HFFc6 (cell line): ENCODE results near the gene CD3E. TPM values are rescaled to one million over a fixed set of nuclear protein-coding genes. Genes with fewer than 3 reads are reported as not detected.

Experiments used
- DNase-seq: peaks from one replicate; pipeline ENCODE4 v3.0.0-alpha.2; 2018
- H3K27ac Mint-ChIP-seq: 2 replicates; pipeline ENCODE4 v1.8.0; 2020; ENCODE audit warnings: mild to moderate bottlenecking, mixed read lengths
- H3K27me3 Mint-ChIP-seq: 2 replicates; pipeline ENCODE4 v1.8.0; 2021; ENCODE audit warnings: mild to moderate bottlenecking, moderate library complexity, mixed read lengths; ENCODE audit not compliant: insufficient read depth
- H3K36me3 Mint-ChIP-seq: 2 replicates; pipeline ENCODE4 v1.8.0; 2021; ENCODE audit warnings: low read depth, mixed read lengths
- H3K4me1 Mint-ChIP-seq: 2 replicates; pipeline ENCODE4 v1.8.0; 2020; ENCODE audit warnings: low read depth, mixed read lengths
- H3K4me3 Mint-ChIP-seq: 2 replicates; pipeline ENCODE4 v1.8.0; 2020; ENCODE audit warnings: mild to moderate bottlenecking, moderate library complexity, mixed read lengths
- H3K9me3 Mint-ChIP-seq: 2 replicates; pipeline ENCODE4 v1.8.0; 2020; ENCODE audit warnings: mild to moderate bottlenecking, mixed read lengths
- CTCF ChIP-seq: fragments of 200-600 bp; sonication (generic); IDR thresholded peaks from 2 replicates; pipeline ENCODE4 v1.5.0; 2021; ENCODE audit warnings: antibody characterized with exemption, mild to moderate bottlenecking
- total RNA-seq, 6 experiments: library from RNA; stranded (reverse); fragmentation: NEBNext Ultra II Directional; extraction: Animal tissue kit (Norgen Biotek cat#: 25700); gene quantifications; 2 replicates in 1 of 6; 3 replicates in 5 of 6; pipeline ENCODE4 v1.2.3, GENCODE V29; 2021

The CD3E gene
- total RNA-seq, 6 experiments from 2014 or later = not detected

- H3K27ac Mint-ChIP-seq = no peak overlapping the region
- no peaks in the 10 kb centered on the region for H3K36me3 Mint-ChIP-seq
- H3K27me3 Mint-ChIP-seq = peaks cover 14% of the 10 kb centered on the region; the same call in 1 of the 2 replicates
- no peak for DNase-seq
- H3K9me3 Mint-ChIP-seq = no peaks in the 10 kb centered on the region
- no peaks in the 10 kb centered on the region for H3K4me1 Mint-ChIP-seq
- H3K4me3 Mint-ChIP-seq = no peak overlapping the region
- TF ChIP-seq CTCF = no peak
These were observed 21.4 kb upstream of the CD3E start for GRCh38 chr11:118283037-118283636.

- H3K27ac Mint-ChIP-seq = no peak overlapping the region
- H3K27me3 Mint-ChIP-seq = peaks cover 14% of the 10 kb centered on the region; the same call in 1 of the 2 replicates
These were observed 20.7 kb upstream of the CD3E start for GRCh38 chr11:118283756-118284350.

GRCh38 chr11:118286545-118286944 lies 18.0 kb upstream of the CD3E start:
- no peak overlapping the region for H3K27ac Mint-ChIP-seq
- TF ChIP-seq CTCF = no peak
- no peaks in the 10 kb centered on the region for H3K4me1 Mint-ChIP-seq
- H3K36me3 Mint-ChIP-seq = no peaks in the 10 kb centered on the region
- peaks cover 25% of the 10 kb centered on the region for H3K27me3 Mint-ChIP-seq
- no peak overlapping the region for H3K4me3 Mint-ChIP-seq
- DNase-seq = no peak
- H3K9me3 Mint-ChIP-seq = peaks cover 3% of the 10 kb centered on the region; the same call in 1 of the 2 replicates

More at GRCh38 chr11:118283756-118284350, 20.7 kb upstream of the CD3E start:
- no peaks in the 10 kb centered on the region for H3K9me3 Mint-ChIP-seq
- H3K4me3 Mint-ChIP-seq = no peak overlapping the region
- TF ChIP-seq CTCF = no peak
- no peak for DNase-seq
- no peaks in the 10 kb centered on the region for H3K36me3 Mint-ChIP-seq
- no peaks in the 10 kb centered on the region for H3K4me1 Mint-ChIP-seq

- no peak for TF ChIP-seq CTCF
- DNase-seq = peak; percentile 37
- Mint-ChIP-seq H3K36me3 (no peaks in the 10 kb centered on the region), H3K27ac (no peak overlapping the region), H3K27me3 (peaks cover 24% of the 10 kb centered on the region), H3K4me1 (no peaks in the 10 kb centered on the region), H3K9me3 (peaks cover 3% of the 10 kb centered on the region; the same call in 1 of the 2 replicates), H3K4me3 (no peak overlapping the region)
These were observed 17.5 kb upstream of the CD3E start for GRCh38 chr11:118287006-118287405.

- no peak overlapping the region for H3K27ac Mint-ChIP-seq
- H3K27me3 Mint-ChIP-seq = peaks cover 28% of the 10 kb centered on the region
- no peaks in the 10 kb centered on the region for H3K36me3 Mint-ChIP-seq
- DNase-seq = no peak
- no peaks in the 10 kb centered on the region for H3K4me1 Mint-ChIP-seq
- H3K4me3 Mint-ChIP-seq = no peak overlapping the region
- TF ChIP-seq CTCF = no peak
- peaks cover 3% of the 10 kb centered on the region; the same call in 1 of the 2 replicates for H3K9me3 Mint-ChIP-seq
These were observed 15.1 kb upstream of the CD3E start for GRCh38 chr11:118289401-118289800.
